Esophagus muscularis mucosa (tissue), 4 donors: ENCODE measurements around the gene AOX1.

Experiments
- CTCF ChIP-seq, 3 experiments: fragments of 200-600 bp in 2 of 3; fragments of 450-650 bp in 1 of 3; sonication (generic) in 2 of 3; IDR thresholded peaks; one replicate each; pipeline ENCODE4 v1.5.1; 2017 to 2019; ENCODE audit warnings: antibody characterized with exemption in 3 of 3, mild to moderate bottlenecking in 2 of 3, moderate library complexity in 1 of 3
- EP300 ChIP-seq: sonication (generic); formaldehyde crosslinking; IDR thresholded peaks from one replicate; pipeline ENCODE4 v1.6.1; 2017; ENCODE audit warnings: antibody characterized with exemption
- POLR2A ChIP-seq: fragments of 450-650 bp; IDR thresholded peaks from one replicate; pipeline ENCODE4 v1.6.1; 2017; ENCODE audit warnings: antibody characterized with exemption, moderate library complexity, mild to moderate bottlenecking, low read depth
- POLR2AphosphoS5 ChIP-seq, 2 donors: sonication (generic); formaldehyde crosslinking; IDR thresholded peaks; one replicate each; pipeline ENCODE4 v1.6.1; 2017; ENCODE audit warnings: antibody characterized with exemption in 2 of 2

DNA sequence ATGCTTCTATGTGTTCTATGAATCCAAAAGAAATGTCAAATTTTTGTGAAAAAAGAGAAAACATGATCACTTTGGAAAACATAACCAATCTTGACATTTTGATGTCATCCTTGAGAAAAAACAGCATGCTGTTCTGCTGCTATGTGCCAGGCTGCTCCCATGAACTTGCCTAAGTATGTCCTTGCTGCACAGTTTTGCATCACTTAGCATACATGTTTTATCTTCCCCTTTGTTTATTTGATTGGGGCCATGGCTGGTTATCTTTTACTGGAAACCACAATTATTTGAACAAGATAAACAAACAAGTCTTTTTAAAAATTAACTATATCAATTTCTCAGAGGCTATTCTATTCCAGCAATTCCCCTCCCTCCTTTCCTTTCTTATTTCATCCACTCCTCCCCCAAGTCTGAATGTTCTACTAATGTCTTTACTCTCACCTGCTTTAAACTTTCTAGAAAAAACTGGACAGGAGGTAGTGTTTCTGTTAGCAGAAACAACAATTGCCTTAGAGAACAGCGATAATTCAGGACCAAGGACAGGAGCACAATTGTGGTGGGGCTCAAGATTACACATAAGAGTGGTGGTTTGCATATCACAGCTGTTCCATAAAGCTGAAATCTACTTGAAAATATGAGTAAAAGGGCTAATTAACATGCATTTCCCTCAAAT lies 6.7 kb downstream of the AOX1 start:
- TF ChIP-seq EP300 (no peak), CTCF (IDR thresholded peaks at IDR 0.05) (no peak), POLR2AphosphoS5 (IDR thresholded peaks at IDR 0.05) (no peak), POLR2A (no peak)
